ENCODE data around the gene ZNF433. TPM values are rescaled to one million over a fixed set of nuclear protein-coding genes. Genes with fewer than 3 reads are reported as not detected.
A peak's percentile ranks its signal among the peaks of the same experiment; 100 is the strongest.

ZNF433 gene
- total RNA-seq, 2 experiments from 2014 or later, result 0.10 to 0.33 TPM

DNA sequence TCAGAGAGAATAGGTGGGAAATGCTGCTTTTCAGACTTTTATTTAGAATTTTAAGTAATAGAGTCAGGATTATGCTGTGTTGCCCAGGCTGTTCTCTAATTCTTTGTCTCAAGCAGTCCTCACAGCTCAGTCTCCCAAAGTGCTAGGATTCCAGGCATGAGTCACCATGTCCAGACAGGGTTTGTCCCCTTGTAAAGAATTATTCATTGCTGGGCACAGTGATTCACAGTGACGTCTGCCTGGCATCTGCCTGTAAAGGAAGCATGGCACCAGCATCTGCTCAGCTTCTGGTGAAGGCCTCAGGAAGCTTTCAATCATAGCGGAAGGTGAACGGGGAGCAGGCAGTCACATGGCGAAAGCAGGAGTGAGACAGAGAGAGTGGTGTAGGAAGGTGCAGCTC, 53.0 kb downstream of the ZNF433 start:
- ChIA-PET POLR2A (no interaction called here), CTCF (interaction anchor here (0.5 to 0.6 kb wide), 2 partner anchors 28 to 161 kb away, joined by 3 read pairs; no protein-coding TSS in a partner anchor)
- Mint-ChIP-seq H3K27ac (no peak overlapping the region), H3K4me3 (no peak overlapping the region), H3K27me3 (no peaks in the 10 kb centered on the region), H3K36me3 (ENCODE audit: low read depth) (peaks cover 23% of the 10 kb centered on the region), H3K4me1 (peaks cover 3% of the 10 kb centered on the region), H3K9me3 (peaks cover 49% of the 10 kb centered on the region)
- DNase-seq, result no peak

DNA sequence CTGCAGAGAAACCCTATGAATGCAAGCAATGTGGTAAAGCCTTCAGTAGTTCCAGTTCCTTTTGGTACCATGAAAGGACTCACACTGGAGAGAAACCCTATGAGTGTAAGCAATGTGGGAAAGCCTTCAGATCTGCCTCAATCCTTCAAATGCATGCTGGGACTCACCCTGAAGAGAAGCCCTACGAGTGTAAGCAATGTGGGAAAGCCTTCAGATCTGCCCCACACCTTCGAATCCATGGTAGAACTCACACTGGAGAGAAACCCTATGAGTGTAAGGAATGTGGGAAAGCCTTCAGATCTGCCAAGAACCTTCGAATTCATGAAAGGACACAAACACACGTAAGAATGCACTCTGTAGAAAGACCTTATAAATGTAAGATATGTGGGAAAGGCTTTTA, 56.0 kb downstream of the ZNF433 start:
- Mint-ChIP-seq H3K4me3 (no peak overlapping the region), H3K27me3 (no peaks in the 10 kb centered on the region), H3K36me3 (ENCODE audit: low read depth) (peaks cover 35% of the 10 kb centered on the region), H3K9me3 (peaks cover 61% of the 10 kb centered on the region), H3K4me1 (no peaks in the 10 kb centered on the region), H3K27ac (no peak overlapping the region)
- POLR2A ChIA-PET, result no interaction called here
- CTCF ChIA-PET, result no interaction called here
- no peak for DNase-seq

DNA sequence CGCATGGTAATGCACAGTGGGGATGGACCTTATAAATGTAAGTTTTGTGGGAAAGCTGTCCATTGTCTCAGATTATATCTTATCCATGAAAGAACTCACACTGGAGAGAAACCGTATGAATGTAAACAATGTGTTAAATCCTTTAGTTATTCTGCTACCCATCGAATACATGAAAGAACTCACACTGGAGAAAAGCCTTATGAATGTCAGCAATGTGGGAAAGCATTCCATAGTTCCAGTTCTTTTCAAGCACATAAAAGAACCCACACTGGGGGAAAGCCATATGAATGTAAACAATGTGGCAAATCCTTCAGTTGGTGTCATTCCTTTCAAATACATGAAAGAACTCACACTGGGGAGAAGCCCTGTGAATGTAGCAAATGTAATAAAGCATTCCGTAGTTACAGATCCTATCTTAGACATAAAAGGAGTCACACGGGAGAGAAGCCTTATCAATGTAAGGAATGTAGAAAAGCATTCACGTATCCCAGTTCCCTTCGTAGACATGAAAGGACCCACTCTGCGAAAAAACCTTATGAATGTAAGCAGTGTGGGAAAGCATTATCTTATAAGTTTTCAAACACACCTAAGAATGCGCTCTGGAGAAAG, 56.9 kb downstream of the ZNF433 start:
- ChIA-PET CTCF (no interaction called here), POLR2A (no interaction called here)
- Mint-ChIP-seq H3K4me3 (no peak overlapping the region), H3K27ac (no peak overlapping the region), H3K4me1 (no peaks in the 10 kb centered on the region), H3K36me3 (ENCODE audit: low read depth) (peaks cover 39% of the 10 kb centered on the region), H3K9me3 (peaks cover 61% of the 10 kb centered on the region), H3K27me3 (no peaks in the 10 kb centered on the region)
- no peak for DNase-seq

DNA sequence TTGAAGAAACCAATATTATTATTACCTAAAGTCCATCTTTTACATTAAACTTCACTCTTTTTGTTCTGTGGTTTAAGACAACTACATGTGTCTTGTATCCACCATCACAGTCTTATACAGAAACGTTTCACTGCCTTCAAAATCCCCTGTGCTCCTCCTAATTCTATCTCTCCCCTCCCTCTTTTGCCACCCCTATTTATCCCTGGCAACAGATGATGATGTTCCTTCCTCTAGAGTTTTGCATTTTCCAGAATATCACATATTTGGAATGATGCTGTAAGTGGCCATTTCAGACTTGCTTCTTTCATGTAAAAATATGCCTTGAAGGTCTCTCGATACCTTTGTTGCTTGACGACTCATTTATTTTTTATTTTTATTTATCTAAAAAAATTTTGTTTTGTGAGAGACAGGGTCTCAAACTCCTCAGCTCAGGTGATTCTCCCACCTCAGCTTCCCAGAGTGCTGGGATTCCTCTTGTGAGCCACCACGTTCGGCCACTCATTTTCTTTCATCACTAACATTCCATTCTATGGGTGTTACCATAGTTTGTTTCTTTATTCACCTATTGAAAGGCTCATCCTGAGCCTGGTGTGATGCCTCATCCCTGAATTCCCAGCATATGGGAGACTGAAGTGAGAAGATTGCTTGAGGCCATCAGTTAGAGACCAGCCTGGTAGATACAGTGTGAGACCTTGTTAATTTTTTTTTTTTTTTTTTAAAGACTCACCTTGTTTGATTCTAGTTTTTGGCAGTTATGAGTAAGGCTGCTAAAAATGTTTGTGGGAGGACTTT, 62.3 kb downstream of the ZNF433 start:
- peaks cover 41% of the 10 kb centered on the region for H3K9me3 Mint-ChIP-seq
- H3K4me1 Mint-ChIP-seq, result no peaks in the 10 kb centered on the region
- POLR2A ChIA-PET, result no interaction called here
- CTCF ChIA-PET, result interaction anchor here (0.6 kb wide), 1 partner anchor 76 kb away, joined by 3 read pairs; no protein-coding TSS in a partner anchor
- no peak overlapping the region for H3K27ac Mint-ChIP-seq
- peaks cover 26% of the 10 kb centered on the region for H3K36me3 Mint-ChIP-seq (ENCODE audit: low read depth)
- H3K27me3 Mint-ChIP-seq, result no peaks in the 10 kb centered on the region
- H3K4me3 Mint-ChIP-seq, result no peak overlapping the region
- no peak for DNase-seq

DNA sequence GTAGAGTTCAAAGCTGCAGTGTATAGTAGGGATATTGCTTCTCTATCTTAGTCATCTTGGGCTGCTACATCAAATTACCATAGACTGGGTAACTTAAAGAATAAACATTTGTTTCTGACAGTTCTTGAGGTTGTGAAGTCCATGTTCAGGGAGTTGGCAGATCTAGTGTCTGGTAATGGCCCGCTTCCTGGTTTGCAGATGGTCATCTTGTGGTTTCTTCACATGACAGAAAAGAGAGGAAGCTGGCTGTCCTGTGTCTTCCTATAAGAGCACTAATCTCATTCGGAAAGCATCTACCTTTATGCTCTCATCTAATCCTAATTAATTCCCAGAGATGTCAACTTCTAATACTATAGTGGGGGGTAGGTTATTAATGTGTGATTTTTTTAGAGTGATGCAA, 64.4 kb downstream of the ZNF433 start:
- Mint-ChIP-seq H3K27me3 (no peaks in the 10 kb centered on the region), H3K27ac (no peak overlapping the region), H3K4me3 (no peak overlapping the region), H3K9me3 (peaks cover 30% of the 10 kb centered on the region), H3K36me3 (ENCODE audit: low read depth) (peaks cover 19% of the 10 kb centered on the region), H3K4me1 (no peaks in the 10 kb centered on the region)
- no peak for DNase-seq
- POLR2A ChIA-PET, result no interaction called here
- CTCF ChIA-PET, result no interaction called here

DNA sequence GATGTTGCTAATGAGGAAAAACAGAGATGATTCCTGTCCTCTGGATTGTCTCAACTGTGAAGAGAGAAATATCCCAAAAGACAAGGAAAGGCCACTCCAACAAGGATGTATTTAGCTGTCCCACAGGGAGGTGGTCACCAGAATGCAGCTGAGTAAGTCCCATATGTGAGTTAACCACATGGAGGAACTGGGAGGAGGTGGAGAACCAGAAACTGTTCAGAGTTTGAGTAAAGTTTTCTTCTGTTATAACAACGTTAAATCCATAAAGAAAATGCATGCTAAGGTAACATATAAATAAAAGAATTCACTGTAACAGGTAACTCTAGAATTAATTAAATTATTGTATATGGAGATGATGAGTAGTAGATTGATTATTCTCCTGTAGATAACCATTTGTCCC, 65.3 kb downstream of the ZNF433 start:
- Mint-ChIP-seq H3K4me1 (peaks cover 7% of the 10 kb centered on the region), H3K27me3 (no peaks in the 10 kb centered on the region), H3K4me3 (no peak overlapping the region), H3K9me3 (peaks cover 29% of the 10 kb centered on the region), H3K36me3 (ENCODE audit: low read depth) (peaks cover 18% of the 10 kb centered on the region), H3K27ac (no peak overlapping the region)
- ChIA-PET POLR2A (no interaction called here), CTCF (interaction anchor here (0.7 kb wide), 1 partner anchor 19 kb away, joined by 3 read pairs; no protein-coding TSS in a partner anchor)
- DNase-seq, result no peak

DNA sequence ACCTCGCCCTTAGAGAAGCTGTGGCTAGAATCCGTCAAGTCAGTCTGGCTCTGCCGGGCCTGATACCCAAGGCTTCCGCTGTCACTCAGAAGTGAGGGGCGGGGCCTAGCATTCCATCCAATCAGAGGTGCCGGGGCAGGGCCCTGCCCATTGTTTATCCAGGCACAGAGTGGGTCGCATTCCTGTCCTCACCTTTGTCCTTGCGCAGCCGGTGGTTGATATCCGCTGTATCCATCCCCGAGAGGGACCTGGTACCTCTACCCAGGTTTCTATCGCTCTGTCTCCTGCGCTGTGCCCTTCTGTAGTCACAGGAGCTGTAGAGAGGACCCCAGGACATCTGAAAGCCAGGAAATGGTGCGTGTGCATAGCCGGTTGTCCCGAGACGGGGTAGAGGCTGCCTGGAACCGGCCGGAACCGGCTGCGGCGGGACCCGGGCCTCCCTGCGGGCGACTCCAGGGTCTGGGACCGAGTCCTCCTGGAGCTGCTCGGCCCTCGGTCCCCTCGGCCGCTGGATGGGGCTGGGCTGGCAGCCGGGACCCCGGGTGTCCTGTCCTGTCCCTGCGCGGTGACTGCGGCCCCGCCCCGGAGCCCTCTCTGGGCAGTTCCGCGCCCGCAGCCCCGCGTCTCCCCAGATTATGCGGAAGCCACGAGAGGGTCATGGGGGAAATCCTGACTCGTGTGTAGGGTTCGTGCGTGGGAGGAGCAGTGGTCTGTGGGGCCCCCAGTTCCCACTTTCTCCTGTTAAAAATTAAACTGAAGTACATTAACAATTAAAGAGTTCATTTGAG, 70.4 kb downstream of the ZNF433 start, which contains the start of gene ZNF763:
Gene ZNF763 (plus strand): TSS at position 183 of the 788 bp plus-strand sequence. CDS start 169 bp downstream, at position 352.
- ChIA-PET CTCF (interaction anchor here (0.7 to 1.1 kb wide), 2 partner anchors 23 to 187 kb away, joined by 3 read pairs; no protein-coding TSS in a partner anchor), POLR2A (interaction anchor here (0.6 kb wide), 1 partner anchor 772 kb away, joined by 4 read pairs; the partner anchor contains the start of gene GET3)
- Mint-ChIP-seq H3K27ac (peak within 1 kb of the TSS; percentile 96), H3K4me3 (peak within 1 kb of the TSS; percentile 91), H3K4me1 (peaks cover 20% of the 10 kb centered on the region), H3K36me3 (ENCODE audit: low read depth) (peaks cover 18% of the 10 kb centered on the region), H3K9me3 (peaks cover 15% of the 10 kb centered on the region), H3K27me3 (no peaks in the 10 kb centered on the region)
- DNase-seq, result peak; percentile 93

Other genes with a start within 250 kb of the ZNF433 start
- 1 to 10 TPM; 1.1 to 1.4 TPM for gene ZNF491, start 237.2 kb downstream of the ZNF433 start, total RNA-seq
- gene ZNF440, start 221.4 kb downstream of the ZNF433 start, total RNA-seq, result 10 to 100 TPM; 13.6 to 16.3 TPM
- 1 to 10 TPM; 8.3 to 9.7 TPM for gene ZNF439, start 187.0 kb downstream of the ZNF433 start, total RNA-seq
- 1 to 10 TPM; 4.2 to 4.5 TPM for gene ZNF69, start 147.9 kb downstream of the ZNF433 start, total RNA-seq
- 10 to 100 TPM; 21.2 to 22.1 TPM for gene ZNF700, start 110.6 kb downstream of the ZNF433 start, total RNA-seq
- gene ZNF763, start 70.6 kb downstream of the ZNF433 start, total RNA-seq, result 1 to 10 TPM; 1.9 to 2.1 TPM
- gene ZNF878, start 17.3 kb upstream of the ZNF433 start, total RNA-seq, result under 1 TPM; 0.12 to 0.52 TPM
- gene ZNF844, start 29.1 kb upstream of the ZNF433 start, total RNA-seq, result 1 to 10 TPM; 3.5 to 3.6 TPM
- gene ZNF20, start 104.7 kb upstream of the ZNF433 start, total RNA-seq, result 1 to 10 TPM; 3.7 to 4.2 TPM
- 1 to 10 TPM; 6.1 to 6.7 TPM for gene ZNF625, start 121.1 kb upstream of the ZNF433 start, total RNA-seq
- 10 to 100 TPM; 14.5 to 17.4 TPM for gene ZNF136, start 127.4 kb upstream of the ZNF433 start, total RNA-seq

All from activated CD4-positive, alpha-beta T cell treated with anti-CD3 and anti-CD28 coated beads, Interleukin-2, amount 10 ng/mL, durations not matched to agents 7 days and 5 days (primary cell).